Effector memory CD4-positive, alpha-beta T cell (primary cell): ENCODE results near the gene CAD.
A peak's percentile ranks its signal among the peaks of the same experiment; 100 is the strongest.
"Not testable (repeated sequence)": the region's sequence is repeated elsewhere in the genome, so short reads cannot be mapped to it uniquely, and the experiment has no call there.

Source experiments
- DNase-seq, 3 donors: peaks; one replicate each; pipeline ENCODE4 v3.0.0-alpha.2; 2020
- H3K27ac ChIP-seq: 2 replicates; pipeline ENCODE4 v1.7.0; 2013; ENCODE audit warnings: mild to moderate bottlenecking, low read length, moderate library complexity; ENCODE audit not compliant: insufficient read depth, poor library complexity, severe bottlenecking
- H3K27me3 ChIP-seq: replicated peaks from 2 replicates; pipeline ENCODE4 v1.7.0; 2013; ENCODE audit warnings: mild to moderate bottlenecking, low read length; ENCODE audit not compliant: insufficient read depth, control insufficient read depth, poor library complexity, severe bottlenecking
- H3K36me3 ChIP-seq: 2 replicates; pipeline ENCODE4 v1.7.0; 2013; ENCODE audit warnings: mild to moderate bottlenecking, low read length, moderate library complexity; ENCODE audit not compliant: control insufficient read depth, insufficient read depth
- H3K4me1 ChIP-seq: 2 replicates; pipeline ENCODE4 v1.7.0; 2013; ENCODE audit warnings: low read length, mild to moderate bottlenecking; ENCODE audit not compliant: control insufficient read depth, insufficient read depth, poor library complexity, severe bottlenecking
- H3K4me3 ChIP-seq: 2 replicates; pipeline ENCODE4 v1.7.0; 2013; ENCODE audit warnings: low read length, low read depth, mild to moderate bottlenecking; ENCODE audit not compliant: insufficient read depth, poor library complexity, severe bottlenecking
- H3K9me3 ChIP-seq: 2 replicates; pipeline ENCODE4 v1.7.0; 2013; ENCODE audit warnings: mild to moderate bottlenecking, low read length, moderate library complexity; ENCODE audit not compliant: control insufficient read depth
- total RNA-seq, 3 donors: gene quantifications; one replicate each; lab custom pipeline; 2026; lab: John Stamatoyannopoulos, UW

The CAD gene
- 52.9 to 76.3 (median 56.1) reads per million in 3 donors for total RNA-seq

GRCh38 chr2:27217173-27218121 is at the start of gene CAD:
Gene CAD (plus strand): TSS chr2:27217369. CDS start chr2:27217552, 183 bp downstream.
- Histone ChIP-seq H3K27ac (peak within 1 kb of the TSS; percentile 67), H3K27me3 (no peaks in the 10 kb centered on the region)
- DNase-seq = peak; percentile 72 to 77 (median 75)

DNA sequence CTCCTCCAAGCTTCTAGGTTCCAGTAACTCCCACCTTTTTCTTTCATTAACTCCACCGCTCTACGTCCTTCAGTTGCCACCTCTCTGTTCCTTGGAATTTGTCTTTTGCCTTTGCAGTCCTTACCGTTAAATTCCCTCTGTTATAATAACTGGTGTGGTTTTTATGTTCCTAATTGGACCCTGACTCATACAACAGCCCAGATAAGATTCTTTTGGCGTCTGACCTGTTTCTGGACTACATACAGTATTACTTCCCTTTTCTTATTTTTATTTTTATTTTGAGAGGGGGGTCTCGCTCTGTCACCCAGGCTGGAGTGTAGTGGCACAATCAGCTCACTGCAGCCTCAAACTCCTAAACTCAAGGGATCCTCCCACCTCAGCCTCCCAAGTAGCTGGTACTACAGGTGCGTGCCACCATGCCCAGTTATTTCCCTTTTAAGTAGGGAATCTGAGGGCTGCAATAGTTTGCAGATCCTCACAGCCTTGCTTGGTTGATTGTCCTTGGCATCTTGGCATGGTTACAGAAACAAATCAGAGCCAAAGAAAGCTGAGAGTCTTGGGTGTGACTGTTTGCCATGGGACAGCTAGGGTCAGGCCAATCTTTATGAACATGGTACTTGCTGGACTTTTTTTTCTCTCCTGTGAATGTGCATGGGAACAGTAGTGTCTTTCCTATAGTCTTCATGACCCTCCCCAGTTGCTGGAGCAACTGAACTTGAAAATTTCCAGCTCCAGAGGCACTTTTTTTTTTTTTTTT is 46.4 kb upstream of the CAD start:
- H3K4me1 ChIP-seq = no peaks in the 10 kb centered on the region

More at GRCh38 chr2:27217173-27218121, at the start of gene CAD:
- peaks cover 18% of the 10 kb centered on the region for H3K4me1 ChIP-seq
- H3K36me3 ChIP-seq = peaks cover 3% of the 10 kb centered on the region
- H3K4me3 ChIP-seq = peak within 1 kb of the TSS; percentile 76
- H3K9me3 ChIP-seq = no peaks in the 10 kb centered on the region

GRCh38 chr2:27171351-27171848 is 45.8 kb upstream of the CAD start:
- H3K27me3 ChIP-seq = no peaks in the 10 kb centered on the region
- no peaks in the 10 kb centered on the region for H3K4me1 ChIP-seq
- H3K36me3 ChIP-seq = no peaks in the 10 kb centered on the region
- no peak overlapping the region for H3K4me3 ChIP-seq
- no peak for DNase-seq
- H3K9me3 ChIP-seq = no peaks in the 10 kb centered on the region
- H3K27ac ChIP-seq = no peak overlapping the region

More for the DNA sequence above, 46.4 kb upstream of the CAD start:
- Histone ChIP-seq H3K4me3 (no peak overlapping the region), H3K27ac (no peak overlapping the region), H3K9me3 (no peaks in the 10 kb centered on the region), H3K36me3 (no peaks in the 10 kb centered on the region), H3K27me3 (no peaks in the 10 kb centered on the region)
- no peak for DNase-seq

GRCh38 chr2:27174638-27175037 is 42.5 kb upstream of the CAD start:
- Histone ChIP-seq H3K9me3 (no peaks in the 10 kb centered on the region), H3K4me1 (no peaks in the 10 kb centered on the region), H3K27ac (no peak overlapping the region), H3K27me3 (no peaks in the 10 kb centered on the region), H3K36me3 (no peaks in the 10 kb centered on the region), H3K4me3 (no peak overlapping the region)
- DNase-seq = no peak

GRCh38 chr2:27175330-27175729 is 41.8 kb upstream of the CAD start:
- no peak for DNase-seq
- Histone ChIP-seq H3K36me3 (no peaks in the 10 kb centered on the region), H3K9me3 (no peaks in the 10 kb centered on the region), H3K27ac (no peak overlapping the region), H3K4me3 (no peak overlapping the region), H3K4me1 (no peaks in the 10 kb centered on the region), H3K27me3 (no peaks in the 10 kb centered on the region)

- H3K9me3 ChIP-seq, H3K4me1 ChIP-seq, DNase-seq, H3K27ac ChIP-seq, H3K36me3 ChIP-seq, H3K4me3 ChIP-seq, H3K27me3 ChIP-seq: not testable (repeated sequence)
Observed at GRCh38 chr2:27175781-27176180, 41.4 kb upstream of the CAD start.

DNA sequence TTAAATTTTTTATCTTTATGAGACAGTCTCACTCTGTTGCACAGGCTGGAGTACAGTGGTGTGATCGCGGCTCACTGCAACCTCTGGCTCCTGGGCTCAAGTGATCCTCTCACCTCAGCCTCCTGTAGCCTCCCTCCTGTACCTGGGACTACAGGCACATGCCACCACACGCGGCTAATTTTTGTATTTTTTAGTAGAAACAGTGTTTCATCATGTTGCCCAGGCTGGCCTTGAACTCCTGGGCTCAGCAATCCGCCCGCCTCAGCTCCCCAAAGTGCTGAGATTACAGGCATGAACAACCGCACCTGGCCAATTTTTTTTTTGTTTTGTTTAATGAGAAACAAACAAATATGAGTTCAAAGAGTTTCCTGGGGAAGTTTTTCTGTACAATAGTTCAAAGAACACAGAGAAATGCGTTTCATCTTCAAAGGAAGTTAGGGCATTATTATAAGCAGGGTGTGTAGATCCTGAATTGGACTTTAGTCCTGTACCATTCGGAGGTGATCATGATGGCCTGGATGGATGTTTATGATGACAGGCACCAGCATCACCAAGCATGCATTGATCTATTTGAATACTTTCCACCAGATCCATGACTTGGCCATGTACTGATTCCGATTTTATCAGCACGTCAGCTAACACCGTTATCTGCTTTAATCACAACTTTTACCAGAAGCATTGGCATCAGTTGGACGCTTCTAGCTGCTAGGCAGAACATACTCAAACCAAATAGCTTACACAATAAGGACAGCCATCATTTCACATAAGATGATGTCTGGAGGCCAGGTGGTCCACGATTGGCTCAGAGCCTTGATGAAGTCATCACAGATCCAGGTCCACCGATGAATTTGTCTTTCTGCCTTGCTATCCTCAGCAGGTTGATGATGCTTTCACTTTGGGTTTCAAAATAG is 39.5 kb upstream of the CAD start:
- no peak for DNase-seq
- Histone ChIP-seq H3K36me3 (no peaks in the 10 kb centered on the region), H3K27me3 (no peaks in the 10 kb centered on the region)

DNA sequence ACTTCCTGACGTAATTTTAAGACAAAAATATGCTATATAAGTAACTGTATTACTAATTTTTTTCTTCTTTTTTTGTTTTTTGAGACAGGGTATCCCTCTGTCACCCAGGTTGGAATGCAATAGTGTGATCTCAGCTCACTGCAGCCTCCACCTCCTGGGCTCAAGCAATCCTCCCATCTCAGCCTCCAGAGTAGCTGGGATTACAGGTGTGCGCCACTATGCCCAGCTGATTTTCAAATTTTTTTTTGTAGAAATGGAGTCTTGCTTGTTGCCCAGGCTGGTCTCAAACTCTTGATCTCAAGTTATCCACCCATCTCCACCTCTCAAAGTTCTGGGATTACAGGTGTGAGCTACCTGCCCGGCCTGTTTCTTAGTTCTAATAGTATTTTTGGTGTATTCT is 38.7 kb upstream of the CAD start:
- no peaks in the 10 kb centered on the region for H3K4me1 ChIP-seq
- H3K4me3 ChIP-seq = no peak overlapping the region
- no peaks in the 10 kb centered on the region for H3K9me3 ChIP-seq
- H3K36me3 ChIP-seq = no peaks in the 10 kb centered on the region
- no peaks in the 10 kb centered on the region for H3K27me3 ChIP-seq
- no peak for DNase-seq
- H3K27ac ChIP-seq = no peak overlapping the region

More for the DNA sequence above, 39.5 kb upstream of the CAD start:
- H3K4me3 ChIP-seq = no peak overlapping the region
- no peak overlapping the region for H3K27ac ChIP-seq
- H3K9me3 ChIP-seq = no peaks in the 10 kb centered on the region
- no peaks in the 10 kb centered on the region for H3K4me1 ChIP-seq

GRCh38 chr2:27179344-27180000 is 37.7 kb upstream of the CAD start:
- Histone ChIP-seq H3K27ac (no peak overlapping the region), H3K27me3 (no peaks in the 10 kb centered on the region), H3K4me1 (no peaks in the 10 kb centered on the region), H3K36me3 (no peaks in the 10 kb centered on the region), H3K9me3 (no peaks in the 10 kb centered on the region), H3K4me3 (no peak overlapping the region)
- no peak for DNase-seq
